B cell (primary cell): ENCODE results near the gene ABCC10. TPM values are rescaled to one million over a fixed set of nuclear protein-coding genes. Genes with fewer than 3 reads are reported as not detected.

Experiments used
- ATAC-seq: fragments of 200-7000 bp; cut with Tn5 transposase; one replicate; pipeline ENCODE4 v1.10.0; 2021; ENCODE audit warnings: low read depth, mild to moderate bottlenecking, moderate number of reproducible peaks, moderate library complexity
- CTCF ChIA-PET: fragments of 350-600 bp; sonication (Branson Sonifier 250); formaldehyde crosslinking; loops from one replicate; lab custom pipeline; 2021; ENCODE audit warnings: antibody characterized with exemption, inconsistent platforms; lab: Charles Lee
- POLR2A ChIA-PET: fragments of 350-600 bp; sonication (Branson Sonifier 250); formaldehyde crosslinking; loops from one replicate; lab custom pipeline; 2021; ENCODE audit warnings: antibody characterized with exemption; lab: Charles Lee
- DNase-seq: peaks from one replicate; pipeline ENCODE4 v3.0.0; 2013
- H2AFZ ChIP-seq: 2 replicates; pipeline ENCODE4 v1.6.1; 2012; ENCODE audit warnings: mild to moderate bottlenecking, low read depth, low read length; ENCODE audit not compliant: insufficient read depth, poor library complexity, severe bottlenecking
- H3K27ac ChIP-seq, 2 donors: 1 replicate in 1 of 2; 2 replicates in 1 of 2; pipeline ENCODE4 v1.5.1; 2012 to 2013; ENCODE audit warnings: low read length in 2 of 2, mild to moderate bottlenecking in 2 of 2, moderate library complexity in 1 of 2
- H3K27me3 ChIP-seq, 4 experiments: fragments of 200-600 bp in 1 of 4; sonication (generic) in 1 of 4; replicated peaks in 1 of 4; 1 replicate in 2 of 4; 2 replicates in 2 of 4; pipeline versions ENCODE4 v1.6.1 to v1.7.0; 2013 to 2016; ENCODE audit warnings: low read length in 3 of 4, mild to moderate bottlenecking in 2 of 4, mixed read lengths in 1 of 4, moderate library complexity in 1 of 4; ENCODE audit not compliant: insufficient read depth in 4 of 4, control insufficient read depth in 3 of 4; ENCODE audit errors: control extremely low read depth in 1 of 4
- H3K36me3 ChIP-seq, 2 experiments: replicated peaks in 1 of 2; 1 replicate in 1 of 2; 2 replicates in 1 of 2; pipeline versions ENCODE4 v1.6.1 to v1.7.1; 2013; ENCODE audit warnings: low read length in 1 of 2; ENCODE audit not compliant: insufficient read depth in 2 of 2, control insufficient read depth in 1 of 2; ENCODE audit errors: control extremely low read depth in 1 of 2, extremely low read depth in 1 of 2
- H3K4me1 ChIP-seq, 2 donors: fragments of 200-600 bp in 1 of 2; sonication (generic) in 1 of 2; 1 replicate in 1 of 2; 2 replicates in 1 of 2; pipeline versions ENCODE4 v1.5.1 to v1.6.1; 2013 to 2017; ENCODE audit warnings: low read length in 2 of 2; ENCODE audit not compliant: control insufficient read depth in 2 of 2, insufficient read depth in 2 of 2
- H3K4me2 ChIP-seq: replicated peaks from 2 replicates; pipeline ENCODE3; 2012; ENCODE audit warnings: mild to moderate bottlenecking, low read depth, low read length; ENCODE audit not compliant: poor library complexity, severe bottlenecking
- H3K4me3 ChIP-seq, 5 experiments: fragments of 200-600 bp in 1 of 5; sonication (generic) in 1 of 5; 1 replicate in 3 of 5; 2 replicates in 2 of 5; pipeline versions ENCODE4 v1.5.1 to v1.7.0; 2011 to 2016; ENCODE audit warnings: low read length in 4 of 5, mild to moderate bottlenecking in 4 of 5, low read depth in 2 of 5, control low read depth in 1 of 5, moderate library complexity in 1 of 5; ENCODE audit not compliant: insufficient read depth in 1 of 5; ENCODE audit errors: control extremely low read depth in 1 of 5, extremely low read depth in 1 of 5
- H3K79me2 ChIP-seq: fragments of 200-600 bp; sonication (generic); one replicate; pipeline ENCODE4 v1.6.0; 2016; ENCODE audit warnings: low read length; ENCODE audit not compliant: control insufficient read depth, insufficient read depth
- H3K9ac ChIP-seq: fragments of 200-600 bp; sonication (generic); 2 replicates; pipeline ENCODE4 v1.6.1; 2017; ENCODE audit warnings: mild to moderate bottlenecking, low read length, moderate library complexity
- H3K9me3 ChIP-seq, 3 donors: one replicate each; pipeline versions ENCODE4 v1.6.1 to v1.7.1; 2013; ENCODE audit warnings: low read length in 2 of 3; ENCODE audit not compliant: control insufficient read depth in 2 of 3, insufficient read depth in 1 of 3; ENCODE audit errors: control extremely low read depth in 1 of 3
- H4K20me1 ChIP-seq: 2 replicates; pipeline ENCODE4 v1.6.0; 2012; ENCODE audit warnings: mild to moderate bottlenecking, low read length; ENCODE audit not compliant: insufficient read depth, control insufficient read depth, poor library complexity, severe bottlenecking
- H3K27ac Mint-ChIP-seq: one replicate; pipeline ENCODE4 v1.8.0; 2021; ENCODE audit warnings: mixed read lengths
- H3K27me3 Mint-ChIP-seq: one replicate; pipeline ENCODE4 v1.8.0; 2021; ENCODE audit warnings: mixed read lengths
- H3K4me1 Mint-ChIP-seq: one replicate; pipeline ENCODE4 v1.8.0; 2021; ENCODE audit warnings: mixed read lengths
- H3K4me3 Mint-ChIP-seq: one replicate; pipeline ENCODE4 v1.8.0; 2021; ENCODE audit warnings: mixed read lengths
- H3K9me3 Mint-ChIP-seq: one replicate; pipeline ENCODE4 v1.8.0; 2022; ENCODE audit warnings: mixed read lengths; ENCODE audit not compliant: insufficient read depth
- EZH2 ChIP-seq: IDR thresholded peaks from 2 replicates; pipeline ENCODE4 v1.6.1; 2012; ENCODE audit warnings: borderline replicate concordance, low read depth, mild to moderate bottlenecking, moderate library complexity, low read length; ENCODE audit not compliant: insufficient read depth, poor library complexity, severe bottlenecking
- WGBS: methylation state at CpG from one replicate; pipeline ENCODE4 v1.1.5; 2013; ENCODE audit warnings: missing lambda C conversion rate; ENCODE audit not compliant: insufficient coverage; 5-methylcytosine and 5-hydroxymethylcytosine counted together
- intact Hi-C: fragments of 100-400 bp; cut with micrococcal nuclease; formaldehyde crosslinking; loops from one replicate; pipeline ENCODE4 v1.10.0; 2022
- polyA plus RNA-seq: library from polyadenylated mRNA; depleted of rRNA; stranded (reverse); fragments of >200 nt; gene quantifications from 2 replicates; pipeline ENCODE4 v1.2.3, GENCODE V29; 2012
- total RNA-seq, 2 donors: library from RNA; stranded (reverse); fragments of 120-200 nt in 1 of 2; gene quantifications; 1 replicate in 1 of 2; 2 replicates in 1 of 2; pipeline versions ENCODE4 v1.2.3 to v1.2.4, GENCODE V29; 2013 to 2022
- TF ChIP-seq, protein P1 (sequence below): fragments of 200-600 bp; IDR thresholded peaks from one replicate; pipeline ENCODE4 v1.8.0; 2022; ENCODE audit warnings: antibody characterized with exemption, mild to moderate bottlenecking

The ABCC10 gene
- total and polyA plus RNA-seq, 2 donors (not counting 1 experiment from before 2014, with no cell fraction given) = 39.5 to 71.5 TPM

DNA sequence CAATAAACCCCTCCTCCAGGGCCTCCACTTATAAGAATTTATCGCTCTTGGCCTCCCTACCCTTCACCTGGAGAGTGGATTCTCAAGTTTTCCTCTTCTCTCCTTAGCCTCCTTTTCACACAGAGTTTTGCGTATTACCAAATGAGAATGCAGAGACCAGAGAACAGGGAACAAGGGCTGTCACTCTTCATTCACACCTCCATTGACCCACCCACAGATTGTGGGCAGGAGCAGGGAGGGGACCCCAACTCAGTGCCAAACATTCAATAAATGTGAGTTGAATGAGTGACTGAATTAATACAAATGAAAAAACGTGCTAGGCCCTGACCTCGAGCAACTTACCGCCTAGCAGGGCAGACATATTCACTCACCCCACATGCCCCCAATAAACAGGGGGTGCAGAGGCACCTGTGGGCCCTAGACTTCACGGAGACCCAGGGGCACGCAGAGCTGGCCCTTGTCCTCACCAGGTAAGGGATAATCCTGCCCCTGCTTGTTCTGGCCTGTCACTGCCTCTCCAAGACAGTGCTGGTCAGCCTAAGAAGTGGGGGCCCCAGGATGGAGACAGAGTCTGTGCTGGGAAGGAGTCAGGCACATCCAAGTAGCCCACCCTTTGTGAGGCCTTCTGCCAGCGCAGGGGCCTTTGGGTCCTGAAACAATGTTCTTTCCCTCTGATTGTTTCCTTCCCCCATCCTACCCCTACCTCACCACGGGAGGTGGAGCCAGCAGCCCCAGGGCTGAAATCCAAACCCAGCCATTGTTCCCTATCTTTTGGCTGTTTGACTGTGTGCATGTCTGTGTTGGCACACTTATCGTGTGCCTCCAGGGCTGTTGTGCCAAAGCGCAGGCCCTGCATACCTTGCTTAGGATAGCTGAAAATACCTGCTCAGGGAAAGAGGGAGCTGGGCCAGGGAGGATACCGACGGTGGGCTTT, 41.7 kb downstream of the ABCC10 start:
- Mint-ChIP-seq H3K27me3 (peaks cover 36% of the 10 kb centered on the region), H3K27ac (no peak overlapping the region), H3K4me1 (no peaks in the 10 kb centered on the region), H3K9me3 (no peaks in the 10 kb centered on the region), H3K4me3 (no peak overlapping the region)
- TF ChIP-seq, protein P1, sequence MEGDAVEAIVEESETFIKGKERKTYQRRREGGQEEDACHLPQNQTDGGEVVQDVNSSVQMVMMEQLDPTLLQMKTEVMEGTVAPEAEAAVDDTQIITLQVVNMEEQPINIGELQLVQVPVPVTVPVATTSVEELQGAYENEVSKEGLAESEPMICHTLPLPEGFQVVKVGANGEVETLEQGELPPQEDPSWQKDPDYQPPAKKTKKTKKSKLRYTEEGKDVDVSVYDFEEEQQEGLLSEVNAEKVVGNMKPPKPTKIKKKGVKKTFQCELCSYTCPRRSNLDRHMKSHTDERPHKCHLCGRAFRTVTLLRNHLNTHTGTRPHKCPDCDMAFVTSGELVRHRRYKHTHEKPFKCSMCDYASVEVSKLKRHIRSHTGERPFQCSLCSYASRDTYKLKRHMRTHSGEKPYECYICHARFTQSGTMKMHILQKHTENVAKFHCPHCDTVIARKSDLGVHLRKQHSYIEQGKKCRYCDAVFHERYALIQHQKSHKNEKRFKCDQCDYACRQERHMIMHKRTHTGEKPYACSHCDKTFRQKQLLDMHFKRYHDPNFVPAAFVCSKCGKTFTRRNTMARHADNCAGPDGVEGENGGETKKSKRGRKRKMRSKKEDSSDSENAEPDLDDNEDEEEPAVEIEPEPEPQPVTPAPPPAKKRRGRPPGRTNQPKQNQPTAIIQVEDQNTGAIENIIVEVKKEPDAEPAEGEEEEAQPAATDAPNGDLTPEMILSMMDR = no peak
- no peak for TF ChIP-seq EZH2
- no peak overlapping the region for H3K27ac ChIP-seq
- no peak overlapping the region for H3K4me3 ChIP-seq
- ChIA-PET CTCF (interaction anchor here (1.0 kb wide), 1 partner anchor 14 kb away, joined by 3 read pairs; no protein-coding TSS in a partner anchor), POLR2A (interaction anchor here (0.6 kb wide), 1 partner anchor 518 kb away, joined by 5 read pairs; no protein-coding TSS in a partner anchor)
- ATAC-seq (no peak), DNase-seq (no peak)
- H3K36me3 ChIP-seq = no peaks in the 10 kb centered on the region
- no peaks in the 10 kb centered on the region for H3K9me3 ChIP-seq
- H3K79me2 ChIP-seq = no peaks in the 10 kb centered on the region
- intact Hi-C loops = no loop called here
- peaks cover 0 to 34% (median 6%) of the 10 kb centered on the region in 4 experiments for H3K27me3 ChIP-seq
- H4K20me1 ChIP-seq = no peaks in the 10 kb centered on the region
- H3K4me1 ChIP-seq = no peaks in the 10 kb centered on the region
- H3K4me2 ChIP-seq = no peak overlapping the region
- H2AFZ ChIP-seq = no peak overlapping the region
- H3K9ac ChIP-seq = no peak overlapping the region
- WGBS = 94% methylated on average over 7 of the region's 13 CpGs

DNA sequence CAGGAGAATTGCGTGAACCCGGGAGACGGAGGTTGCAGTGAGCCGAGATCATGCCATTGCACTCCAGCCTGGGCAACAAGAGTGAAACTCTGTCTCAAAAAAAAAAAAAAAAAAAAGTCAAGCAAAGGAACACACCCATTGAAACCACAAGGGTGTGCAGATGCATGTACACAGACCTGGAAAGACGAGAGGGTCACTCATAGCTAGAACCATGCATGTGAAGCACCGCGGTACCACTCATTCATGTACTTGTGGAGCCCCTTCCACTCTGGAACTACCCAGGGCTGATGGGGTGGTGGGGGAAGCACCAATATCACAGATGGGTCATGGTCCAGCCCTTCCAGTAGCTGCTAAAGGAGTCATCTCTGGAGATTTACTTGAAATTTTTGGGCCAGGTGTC, 42.6 kb downstream of the ABCC10 start:
- H3K27ac Mint-ChIP-seq = no peak overlapping the region

More for the DNA sequence above, 42.6 kb downstream of the ABCC10 start:
- Mint-ChIP-seq H3K4me1 (no peaks in the 10 kb centered on the region), H3K9me3 (no peaks in the 10 kb centered on the region), H3K4me3 (no peak overlapping the region), H3K27me3 (peaks cover 36% of the 10 kb centered on the region)
- H3K27me3 ChIP-seq = peaks cover 0 to 34% (median 6%) of the 10 kb centered on the region in 4 experiments
- DNase-seq (no peak), ATAC-seq (no peak)
- no peak overlapping the region for H3K27ac ChIP-seq
- no peaks in the 10 kb centered on the region for H3K36me3 ChIP-seq
- no peak overlapping the region for H3K4me3 ChIP-seq
- TF ChIP-seq, protein P1 = no peak
- TF ChIP-seq EZH2 = no peak
- H3K9me3 ChIP-seq = no peaks in the 10 kb centered on the region
- H3K4me2 ChIP-seq = no peak overlapping the region
- ChIA-PET POLR2A (interaction anchor here (0.6 to 0.7 kb wide), 2 partner anchors 15 to 519 kb away, joined by 4 to 5 read pairs; partner anchors contain the start of gene DLK2), CTCF (interaction anchor here (1.0 kb wide), 1 partner anchor 14 kb away, joined by 3 read pairs; no protein-coding TSS in a partner anchor)
- 85% methylated on average over 5 of the region's 7 CpGs for WGBS
- no peaks in the 10 kb centered on the region for H4K20me1 ChIP-seq
- no peaks in the 10 kb centered on the region for H3K4me1 ChIP-seq
- intact Hi-C loops = no loop called here
- no peak overlapping the region for H2AFZ ChIP-seq
- no peaks in the 10 kb centered on the region for H3K79me2 ChIP-seq
- H3K9ac ChIP-seq = no peak overlapping the region
